Liver (tissue), 3 donors: ENCODE results near the gene SPATC1L.

Source experiments
- EGR1 ChIP-seq, 2 donors: IDR thresholded peaks; 2 replicates each; pipeline ENCODE4 v1.6.1; 2016 to 2018; ENCODE audit warnings: antibody characterized with exemption in 2 of 2, low read depth in 2 of 2
- FOXA1 ChIP-seq: IDR thresholded peaks from 2 replicates; pipeline ENCODE4 v1.6.1; 2016; ENCODE audit warnings: antibody characterized with exemption
- HNF4G ChIP-seq: IDR thresholded peaks from 2 replicates; pipeline ENCODE4 v1.6.1; 2016; ENCODE audit warnings: antibody characterized with exemption
- NR2F2 ChIP-seq: IDR thresholded peaks from 2 replicates; pipeline ENCODE4 v1.6.1; 2016; ENCODE audit warnings: antibody characterized with exemption
- TAF1 ChIP-seq: conservative IDR thresholded peaks from 2 replicates; pipeline ENCODE4 v1.6.1; 2016; ENCODE audit warnings: antibody characterized with exemption, mild to moderate bottlenecking
- TF ChIP-seq, protein P1 (sequence below): fragments of 150-350 bp; IDR thresholded peaks from 2 replicates; pipeline ENCODE4 v1.5.1; 2017; ENCODE audit warnings: improper control_type of control experiment, low read depth, low read length; ENCODE audit not compliant: missing input control
- TF ChIP-seq, protein P2 (sequence below): IDR thresholded peaks from 2 replicates; pipeline ENCODE4 v1.6.1; 2016; ENCODE audit warnings: antibody characterized with exemption
- TF ChIP-seq, protein P3 (sequence below): IDR thresholded peaks from 2 replicates; pipeline ENCODE4 v1.6.1; 2016; ENCODE audit warnings: antibody characterized with exemption, mild to moderate bottlenecking
- donor health status: healthy.
- donor health status: healthy.

DNA sequence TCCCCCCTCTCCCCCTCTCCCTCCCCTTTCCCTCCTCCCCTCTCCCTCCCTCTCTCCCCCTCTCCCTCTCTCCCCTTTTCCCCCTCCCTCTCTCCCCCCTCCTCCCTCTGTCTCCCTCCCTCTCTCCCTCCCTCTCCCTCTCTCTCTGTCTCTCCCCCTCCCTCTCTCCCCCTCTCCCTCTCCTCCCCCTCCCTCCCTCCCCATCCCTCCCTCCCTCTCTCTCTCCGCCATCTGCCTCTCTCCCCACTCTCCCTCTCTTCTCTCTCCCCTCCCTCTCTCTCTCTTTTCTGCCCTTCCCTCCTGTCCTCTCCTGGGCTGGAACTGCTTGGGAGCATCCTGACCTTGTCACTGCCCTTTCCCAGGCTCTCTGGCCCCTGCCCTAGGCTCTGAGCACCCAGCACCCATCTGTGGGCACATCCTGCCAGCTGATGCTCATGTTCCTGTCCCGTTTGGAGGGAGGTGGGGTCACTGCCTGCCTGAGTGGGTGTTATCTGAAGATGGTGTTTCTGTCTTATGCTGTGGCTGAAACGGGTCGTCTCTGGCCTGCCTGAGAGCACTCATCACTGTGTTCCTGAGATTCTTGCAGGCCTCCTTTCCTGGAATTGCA is 39.7 kb downstream of the SPATC1L start:
- TF ChIP-seq, protein P1, sequence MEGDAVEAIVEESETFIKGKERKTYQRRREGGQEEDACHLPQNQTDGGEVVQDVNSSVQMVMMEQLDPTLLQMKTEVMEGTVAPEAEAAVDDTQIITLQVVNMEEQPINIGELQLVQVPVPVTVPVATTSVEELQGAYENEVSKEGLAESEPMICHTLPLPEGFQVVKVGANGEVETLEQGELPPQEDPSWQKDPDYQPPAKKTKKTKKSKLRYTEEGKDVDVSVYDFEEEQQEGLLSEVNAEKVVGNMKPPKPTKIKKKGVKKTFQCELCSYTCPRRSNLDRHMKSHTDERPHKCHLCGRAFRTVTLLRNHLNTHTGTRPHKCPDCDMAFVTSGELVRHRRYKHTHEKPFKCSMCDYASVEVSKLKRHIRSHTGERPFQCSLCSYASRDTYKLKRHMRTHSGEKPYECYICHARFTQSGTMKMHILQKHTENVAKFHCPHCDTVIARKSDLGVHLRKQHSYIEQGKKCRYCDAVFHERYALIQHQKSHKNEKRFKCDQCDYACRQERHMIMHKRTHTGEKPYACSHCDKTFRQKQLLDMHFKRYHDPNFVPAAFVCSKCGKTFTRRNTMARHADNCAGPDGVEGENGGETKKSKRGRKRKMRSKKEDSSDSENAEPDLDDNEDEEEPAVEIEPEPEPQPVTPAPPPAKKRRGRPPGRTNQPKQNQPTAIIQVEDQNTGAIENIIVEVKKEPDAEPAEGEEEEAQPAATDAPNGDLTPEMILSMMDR, result no peak
- TF ChIP-seq, protein P2, sequence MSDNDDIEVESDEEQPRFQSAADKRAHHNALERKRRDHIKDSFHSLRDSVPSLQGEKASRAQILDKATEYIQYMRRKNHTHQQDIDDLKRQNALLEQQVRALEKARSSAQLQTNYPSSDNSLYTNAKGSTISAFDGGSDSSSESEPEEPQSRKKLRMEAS, result no peak
- TF ChIP-seq TAF1 (no peak), NR2F2 (no peak), FOXA1 (no peak), HNF4G (no peak), EGR1 (IDR thresholded peaks at IDR 0.05; ENCODE audit: low read depth in 2 of 2) (no peak)
- TF ChIP-seq, protein P3, sequence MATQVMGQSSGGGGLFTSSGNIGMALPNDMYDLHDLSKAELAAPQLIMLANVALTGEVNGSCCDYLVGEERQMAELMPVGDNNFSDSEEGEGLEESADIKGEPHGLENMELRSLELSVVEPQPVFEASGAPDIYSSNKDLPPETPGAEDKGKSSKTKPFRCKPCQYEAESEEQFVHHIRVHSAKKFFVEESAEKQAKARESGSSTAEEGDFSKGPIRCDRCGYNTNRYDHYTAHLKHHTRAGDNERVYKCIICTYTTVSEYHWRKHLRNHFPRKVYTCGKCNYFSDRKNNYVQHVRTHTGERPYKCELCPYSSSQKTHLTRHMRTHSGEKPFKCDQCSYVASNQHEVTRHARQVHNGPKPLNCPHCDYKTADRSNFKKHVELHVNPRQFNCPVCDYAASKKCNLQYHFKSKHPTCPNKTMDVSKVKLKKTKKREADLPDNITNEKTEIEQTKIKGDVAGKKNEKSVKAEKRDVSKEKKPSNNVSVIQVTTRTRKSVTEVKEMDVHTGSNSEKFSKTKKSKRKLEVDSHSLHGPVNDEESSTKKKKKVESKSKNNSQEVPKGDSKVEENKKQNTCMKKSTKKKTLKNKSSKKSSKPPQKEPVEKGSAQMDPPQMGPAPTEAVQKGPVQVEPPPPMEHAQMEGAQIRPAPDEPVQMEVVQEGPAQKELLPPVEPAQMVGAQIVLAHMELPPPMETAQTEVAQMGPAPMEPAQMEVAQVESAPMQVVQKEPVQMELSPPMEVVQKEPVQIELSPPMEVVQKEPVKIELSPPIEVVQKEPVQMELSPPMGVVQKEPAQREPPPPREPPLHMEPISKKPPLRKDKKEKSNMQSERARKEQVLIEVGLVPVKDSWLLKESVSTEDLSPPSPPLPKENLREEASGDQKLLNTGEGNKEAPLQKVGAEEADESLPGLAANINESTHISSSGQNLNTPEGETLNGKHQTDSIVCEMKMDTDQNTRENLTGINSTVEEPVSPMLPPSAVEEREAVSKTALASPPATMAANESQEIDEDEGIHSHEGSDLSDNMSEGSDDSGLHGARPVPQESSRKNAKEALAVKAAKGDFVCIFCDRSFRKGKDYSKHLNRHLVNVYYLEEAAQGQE, result no peak
